Measurements from ENCODE around the gene LMX1A. TPM values are rescaled to one million over a fixed set of nuclear protein-coding genes. Genes with fewer than 3 reads are reported as not detected.

Gene LMX1A
- total RNA-seq, 1 experiment from 2014 or later = not detected

DNA sequence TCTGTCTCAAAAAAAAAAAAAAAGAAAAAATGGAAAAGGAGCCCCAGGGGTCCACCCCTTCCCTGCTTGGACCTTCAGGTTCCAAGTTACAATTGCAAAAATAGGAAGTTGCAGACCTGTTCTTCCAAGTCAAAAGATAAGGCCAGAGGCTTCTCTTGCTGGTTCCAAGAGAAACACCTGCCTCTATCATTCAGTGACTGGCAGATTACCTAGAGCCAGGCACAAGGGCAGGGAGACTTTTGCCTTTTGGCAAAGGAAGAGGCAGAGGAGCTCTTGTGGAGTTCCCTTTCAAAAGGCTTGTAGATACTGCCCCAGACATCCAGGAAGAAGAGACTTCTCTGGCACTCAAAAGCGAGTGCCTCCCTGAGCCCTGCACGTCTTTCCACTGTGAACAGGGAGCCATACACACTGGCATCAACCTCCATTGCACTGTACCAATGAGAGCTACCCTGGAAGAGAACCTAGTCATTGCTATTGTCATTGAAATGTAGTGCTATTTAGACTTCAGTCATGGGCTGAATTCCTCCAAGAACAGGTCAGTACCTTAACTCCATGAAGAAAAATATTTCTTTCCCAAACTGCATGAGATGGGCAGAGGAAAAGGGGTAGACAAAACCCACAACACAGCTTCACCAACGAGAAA, 91.2 kb downstream of the LMX1A start:
- peaks cover 40% of the 10 kb centered on the region for H3K27me3 Mint-ChIP-seq (ENCODE audit: insufficient read depth, unreplicated experiment)
- no peaks in the 10 kb centered on the region for H3K9me3 Mint-ChIP-seq (ENCODE audit: unreplicated experiment)
- ChIA-PET CTCF (interaction anchor here (0.7 to 2.0 kb wide), 4 partner anchors 7 to 326 kb away, joined by 3 to 11 read pairs (median 6); no protein-coding TSS in a partner anchor), POLR2A (no interaction called here)
- DNase-seq (ENCODE audit: unreplicated experiment) = no peak
- no peaks in the 10 kb centered on the region for H3K4me1 Mint-ChIP-seq (ENCODE audit: insufficient read depth, unreplicated experiment)
- H3K27ac Mint-ChIP-seq (ENCODE audit: low read depth, unreplicated experiment) = no peak overlapping the region
- no TSS peak for BruUV-seq (replicated peaks)
- TF ChIP-seq, protein P1, sequence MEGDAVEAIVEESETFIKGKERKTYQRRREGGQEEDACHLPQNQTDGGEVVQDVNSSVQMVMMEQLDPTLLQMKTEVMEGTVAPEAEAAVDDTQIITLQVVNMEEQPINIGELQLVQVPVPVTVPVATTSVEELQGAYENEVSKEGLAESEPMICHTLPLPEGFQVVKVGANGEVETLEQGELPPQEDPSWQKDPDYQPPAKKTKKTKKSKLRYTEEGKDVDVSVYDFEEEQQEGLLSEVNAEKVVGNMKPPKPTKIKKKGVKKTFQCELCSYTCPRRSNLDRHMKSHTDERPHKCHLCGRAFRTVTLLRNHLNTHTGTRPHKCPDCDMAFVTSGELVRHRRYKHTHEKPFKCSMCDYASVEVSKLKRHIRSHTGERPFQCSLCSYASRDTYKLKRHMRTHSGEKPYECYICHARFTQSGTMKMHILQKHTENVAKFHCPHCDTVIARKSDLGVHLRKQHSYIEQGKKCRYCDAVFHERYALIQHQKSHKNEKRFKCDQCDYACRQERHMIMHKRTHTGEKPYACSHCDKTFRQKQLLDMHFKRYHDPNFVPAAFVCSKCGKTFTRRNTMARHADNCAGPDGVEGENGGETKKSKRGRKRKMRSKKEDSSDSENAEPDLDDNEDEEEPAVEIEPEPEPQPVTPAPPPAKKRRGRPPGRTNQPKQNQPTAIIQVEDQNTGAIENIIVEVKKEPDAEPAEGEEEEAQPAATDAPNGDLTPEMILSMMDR (IDR thresholded peaks at IDR 0.05; ENCODE audit: unreplicated experiment) = no peak
- no peak overlapping the region for H3K4me3 Mint-ChIP-seq (ENCODE audit: unreplicated experiment)
- intact Hi-C loops (cut with micrococcal nuclease) = no loop called here
- no peaks in the 10 kb centered on the region for H3K36me3 Mint-ChIP-seq (ENCODE audit: insufficient read depth, unreplicated experiment)

DNA sequence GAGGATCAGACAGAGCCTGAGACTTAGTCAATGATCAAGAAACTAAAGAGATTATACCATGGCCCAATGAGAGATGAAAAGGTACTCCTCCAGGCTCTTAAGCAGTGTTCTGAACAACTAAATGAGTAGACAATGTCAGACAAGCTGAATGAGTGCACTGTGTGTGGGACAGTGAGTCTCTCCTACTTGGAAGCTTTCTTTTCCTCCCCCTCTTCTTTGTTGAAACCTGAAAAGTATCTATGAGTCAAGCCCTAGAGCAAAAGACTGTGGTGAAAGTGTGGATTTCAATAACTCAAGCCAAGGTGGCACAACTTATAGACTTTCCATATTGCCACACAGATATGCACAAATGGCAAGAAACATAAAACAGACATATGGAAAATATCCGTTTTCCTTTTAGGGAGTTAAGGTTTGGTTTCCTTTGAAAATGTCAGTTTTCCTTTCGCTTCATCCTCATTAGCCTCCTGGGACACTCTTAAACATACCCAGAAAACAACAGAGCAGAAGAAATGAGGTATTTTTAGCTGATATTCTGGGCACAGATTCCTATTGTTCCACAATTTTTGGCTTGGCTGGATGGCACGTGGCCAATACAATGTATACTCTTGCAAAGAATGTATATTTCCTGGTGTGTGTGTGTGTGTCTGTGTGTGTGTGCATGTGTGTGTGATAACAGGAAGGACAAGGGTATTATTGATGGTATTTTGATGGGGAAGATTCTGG, 96.6 kb downstream of the LMX1A start:
- peak; percentile 79 for DNase-seq (ENCODE audit: unreplicated experiment)
- Mint-ChIP-seq H3K27ac (ENCODE audit: low read depth, unreplicated experiment) (no peak overlapping the region), H3K9me3 (ENCODE audit: unreplicated experiment) (no peaks in the 10 kb centered on the region), H3K27me3 (ENCODE audit: insufficient read depth, unreplicated experiment) (peaks cover 36% of the 10 kb centered on the region), H3K4me1 (ENCODE audit: insufficient read depth, unreplicated experiment) (peaks cover 11% of the 10 kb centered on the region), H3K36me3 (ENCODE audit: insufficient read depth, unreplicated experiment) (no peaks in the 10 kb centered on the region), H3K4me3 (ENCODE audit: unreplicated experiment) (no peak overlapping the region)
- intact Hi-C loops (cut with micrococcal nuclease) = loop anchor here (5.0 kb wide), 1 partner anchor 133 kb away; no protein-coding TSS in a partner anchor
- ChIA-PET CTCF (interaction anchor here (0.6 to 8.9 kb wide), 21 partner anchors 9 to 337 kb away, joined by 3 to 536 read pairs (median 5); no protein-coding TSS in a partner anchor), POLR2A (interaction anchor here (0.7 to 1.3 kb wide), 4 partner anchors 11 to 105 kb away, joined by 3 to 4 read pairs (median 3); no protein-coding TSS in a partner anchor)
- BruUV-seq (replicated peaks) = no TSS peak
- TF ChIP-seq, protein P1 (IDR thresholded peaks at IDR 0.05; ENCODE audit: unreplicated experiment) = no peak

DNA sequence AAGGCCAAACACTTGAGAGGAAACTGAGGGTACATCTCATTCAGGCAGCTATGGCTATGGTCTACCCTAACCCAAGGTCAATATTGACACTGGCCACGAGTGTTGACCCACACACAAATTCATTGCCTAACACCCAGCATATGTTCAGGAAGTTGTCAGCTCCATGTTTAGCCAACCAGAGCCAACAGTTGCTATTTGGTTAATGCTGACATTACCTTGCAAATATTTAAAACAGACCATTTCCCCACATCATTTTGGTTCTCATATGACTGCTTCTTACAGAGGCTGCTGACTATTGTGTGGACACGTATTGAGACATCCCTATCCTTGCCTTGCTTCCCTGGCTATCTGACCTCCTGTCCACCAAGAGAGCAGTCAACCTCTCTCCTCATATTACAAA, 97.3 kb downstream of the LMX1A start:
- Mint-ChIP-seq H3K27ac (ENCODE audit: low read depth, unreplicated experiment) (no peak overlapping the region), H3K4me1 (ENCODE audit: insufficient read depth, unreplicated experiment) (peaks cover 11% of the 10 kb centered on the region), H3K9me3 (ENCODE audit: unreplicated experiment) (no peaks in the 10 kb centered on the region), H3K27me3 (ENCODE audit: insufficient read depth, unreplicated experiment) (peaks cover 42% of the 10 kb centered on the region), H3K36me3 (ENCODE audit: insufficient read depth, unreplicated experiment) (no peaks in the 10 kb centered on the region), H3K4me3 (ENCODE audit: unreplicated experiment) (no peak overlapping the region)
- BruUV-seq (replicated peaks) = no TSS peak
- TF ChIP-seq, protein P1 (IDR thresholded peaks at IDR 0.05; ENCODE audit: unreplicated experiment) = no peak
- peak; percentile 38 for DNase-seq (ENCODE audit: unreplicated experiment)
- intact Hi-C loops (cut with micrococcal nuclease) = loop anchor here (5.0 kb wide), 1 partner anchor 132 kb away; no protein-coding TSS in a partner anchor
- CTCF ChIA-PET = interaction anchor here (0.6 to 8.9 kb wide), 26 partner anchors 9 to 342 kb away, joined by 3 to 536 read pairs (median 8); no protein-coding TSS in a partner anchor
- POLR2A ChIA-PET = interaction anchor here (1.2 to 1.3 kb wide), 3 partner anchors 12 to 106 kb away, joined by 3 to 4 read pairs (median 3); no protein-coding TSS in a partner anchor

DNA sequence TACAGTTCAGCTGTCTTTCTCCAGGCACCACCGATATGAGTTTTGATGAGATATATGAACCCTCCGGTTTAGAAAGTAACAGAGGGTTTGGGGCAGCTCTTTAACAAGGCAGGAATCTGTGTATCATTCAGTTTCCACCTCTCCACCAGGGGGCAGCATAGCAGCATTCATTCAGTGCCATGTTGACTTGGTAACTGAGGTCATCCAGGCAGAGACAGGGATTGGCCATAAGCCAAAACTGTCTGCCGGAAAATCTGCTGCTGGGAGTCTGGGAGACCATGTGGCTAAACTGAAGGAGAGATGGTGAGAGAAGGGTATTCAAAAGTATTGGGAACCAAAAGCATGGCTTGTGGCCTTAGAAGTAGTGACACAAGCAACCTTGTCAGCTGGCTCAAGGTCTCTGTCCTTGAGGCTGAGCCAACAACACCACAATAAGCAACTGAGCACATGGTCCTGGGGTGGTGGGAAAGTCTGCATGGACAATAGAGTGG, 98.5 kb downstream of the LMX1A start:
- Mint-ChIP-seq H3K4me1 (ENCODE audit: insufficient read depth, unreplicated experiment) (peaks cover 11% of the 10 kb centered on the region), H3K9me3 (ENCODE audit: unreplicated experiment) (no peaks in the 10 kb centered on the region), H3K36me3 (ENCODE audit: insufficient read depth, unreplicated experiment) (no peaks in the 10 kb centered on the region), H3K27me3 (ENCODE audit: insufficient read depth, unreplicated experiment) (peaks cover 45% of the 10 kb centered on the region), H3K27ac (ENCODE audit: low read depth, unreplicated experiment) (no peak overlapping the region), H3K4me3 (ENCODE audit: unreplicated experiment) (no peak overlapping the region)
- intact Hi-C loops (cut with micrococcal nuclease) = loop anchor here (1.0 to 5.0 kb wide), 4 partner anchors 111 to 339 kb away; no protein-coding TSS in a partner anchor
- POLR2A ChIA-PET = interaction anchor here (0.6 to 1.5 kb wide), 4 partner anchors 32 to 135 kb away, joined by 3 to 4 read pairs (median 3); no protein-coding TSS in a partner anchor
- TF ChIP-seq, protein P1 (IDR thresholded peaks at IDR 0.05; ENCODE audit: unreplicated experiment) = peak; percentile 94
- no TSS peak for BruUV-seq (replicated peaks)
- DNase-seq (ENCODE audit: unreplicated experiment) = peak; percentile 97
- CTCF ChIA-PET = interaction anchor here (0.5 to 8.9 kb wide), 91 partner anchors 8 to 1872 kb away, joined by 3 to 536 read pairs (median 6); partner anchors contain the start of gene LMX1A
